GM18861 (cell line): ENCODE results near the gene RNF133.
"Not testable (repeated sequence)": the region's sequence is repeated elsewhere in the genome, so short reads cannot be mapped to it uniquely, and the experiment has no call there.

Experiments
- ATAC-seq: cut with Tn5 transposase; IDR thresholded peaks from one replicate; pipeline ENCODE4 v1.9.1; 2021; ENCODE audit not compliant: unreplicated experiment

The RNF133 gene

DNA sequence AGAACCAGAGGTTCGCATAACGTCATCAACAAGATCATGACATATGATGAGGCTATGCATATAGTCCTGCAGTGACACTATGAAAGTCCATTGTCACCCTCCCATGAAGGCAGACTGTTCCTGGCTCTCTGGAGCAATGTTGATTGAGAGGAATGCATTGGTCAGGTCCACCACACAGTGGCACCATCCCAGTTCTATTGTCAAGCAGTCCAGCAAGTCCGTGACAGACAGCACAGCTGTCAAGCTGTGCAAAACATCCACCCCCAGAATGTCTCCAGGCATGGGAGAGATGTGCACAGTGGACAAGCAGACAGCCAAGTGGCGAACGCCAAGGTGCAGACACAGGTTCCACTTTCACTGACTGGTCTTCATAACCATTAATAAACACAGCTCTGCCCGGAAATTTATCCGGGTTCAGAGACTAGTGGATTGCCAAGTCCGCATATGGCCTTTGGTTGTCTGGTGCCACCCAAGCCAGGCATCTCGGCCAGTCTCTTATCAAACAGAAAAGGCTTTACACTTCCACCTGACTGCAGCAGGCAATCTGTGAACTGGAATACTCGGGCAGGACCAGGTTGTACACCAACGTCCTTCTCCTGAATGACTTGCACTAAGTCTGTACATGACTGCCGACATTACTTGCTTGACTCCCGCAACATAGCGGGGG, 7.2 kb downstream of the RNF133 start:
- ATAC-seq: no peak

DNA sequence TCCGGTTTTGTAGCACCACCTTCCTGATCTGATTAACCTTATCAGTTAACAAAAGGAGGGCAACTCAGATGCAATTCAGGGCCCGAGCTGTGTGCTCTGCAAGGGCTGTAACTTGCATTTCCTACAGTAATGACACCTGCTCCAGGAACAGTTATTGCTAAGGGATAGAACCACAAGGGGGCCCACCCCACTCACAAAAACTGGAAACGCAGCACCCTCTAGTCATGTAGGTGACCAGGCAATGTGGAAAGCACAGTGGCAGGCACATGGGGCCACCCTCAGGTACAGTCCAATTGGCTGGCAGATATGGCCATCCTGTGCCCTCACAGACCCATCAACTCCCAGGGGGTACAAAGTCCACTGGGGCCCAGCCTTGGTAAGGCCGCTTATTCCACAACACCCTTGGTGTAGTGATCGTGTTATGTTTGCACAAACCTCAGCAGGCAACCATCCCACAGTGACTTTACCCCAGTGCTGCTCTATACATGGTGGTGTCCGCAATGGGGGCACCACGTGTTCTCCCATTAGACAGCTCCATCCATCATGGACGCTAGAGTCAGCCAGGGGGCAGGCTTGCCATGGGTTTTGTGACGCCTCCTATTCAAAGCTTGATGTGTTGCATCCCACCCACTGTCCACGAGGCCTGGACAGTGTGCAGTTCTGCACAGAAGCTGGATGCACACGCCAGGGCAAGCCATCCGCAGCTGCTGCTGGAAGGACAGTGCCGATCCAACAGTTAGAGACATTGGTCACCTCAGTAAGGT, 9.4 kb downstream of the RNF133 start:
- ATAC-seq: no peak

GRCh38 chr7:122688400-122688998, 10.4 kb downstream of the RNF133 start:
- no peak for ATAC-seq

DNA sequence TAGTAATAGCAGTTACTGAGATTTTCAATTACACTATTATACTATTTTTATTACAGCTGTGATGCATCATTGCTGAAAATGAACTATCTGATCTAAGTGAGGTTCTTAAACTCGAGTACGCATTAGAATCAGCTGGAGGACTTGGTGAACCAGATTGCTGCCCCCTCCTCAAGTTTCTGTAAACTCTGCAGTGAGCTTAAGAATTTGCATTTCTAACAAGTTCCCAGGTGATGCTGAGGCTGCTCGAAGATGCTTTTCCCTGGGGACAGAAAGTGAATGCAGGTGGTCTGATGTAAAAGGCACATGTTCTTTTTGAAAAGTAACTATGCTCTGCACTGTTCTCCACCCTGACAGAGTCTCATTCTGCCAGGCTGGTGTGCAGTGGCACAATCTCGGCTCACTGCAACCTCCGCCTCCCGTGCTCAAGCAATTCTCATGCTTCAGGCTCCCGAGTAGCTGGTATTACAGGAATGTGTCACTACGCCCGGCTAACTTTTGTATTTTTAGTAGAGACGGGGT, 12.5 kb downstream of the RNF133 start:
- ATAC-seq: no peak

DNA sequence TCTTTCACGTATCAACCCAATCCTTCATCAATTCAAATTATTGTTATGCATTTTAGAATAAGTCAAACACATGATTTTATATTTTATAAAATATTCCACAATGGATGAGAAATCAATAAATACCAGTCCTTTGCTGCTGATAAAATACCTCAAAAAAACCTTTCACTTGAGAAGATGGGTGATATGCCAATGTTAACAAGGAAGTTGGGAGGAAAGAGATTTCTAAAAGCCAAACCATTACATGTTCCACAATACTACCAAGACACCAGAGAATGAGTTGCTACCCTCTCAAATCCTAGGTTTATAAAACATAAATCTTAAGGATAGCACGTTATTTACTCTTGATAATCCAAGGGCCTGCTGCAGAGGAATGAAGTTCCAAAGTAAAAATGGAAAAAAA, 14.4 kb downstream of the RNF133 start:
- ATAC-seq: no peak

DNA sequence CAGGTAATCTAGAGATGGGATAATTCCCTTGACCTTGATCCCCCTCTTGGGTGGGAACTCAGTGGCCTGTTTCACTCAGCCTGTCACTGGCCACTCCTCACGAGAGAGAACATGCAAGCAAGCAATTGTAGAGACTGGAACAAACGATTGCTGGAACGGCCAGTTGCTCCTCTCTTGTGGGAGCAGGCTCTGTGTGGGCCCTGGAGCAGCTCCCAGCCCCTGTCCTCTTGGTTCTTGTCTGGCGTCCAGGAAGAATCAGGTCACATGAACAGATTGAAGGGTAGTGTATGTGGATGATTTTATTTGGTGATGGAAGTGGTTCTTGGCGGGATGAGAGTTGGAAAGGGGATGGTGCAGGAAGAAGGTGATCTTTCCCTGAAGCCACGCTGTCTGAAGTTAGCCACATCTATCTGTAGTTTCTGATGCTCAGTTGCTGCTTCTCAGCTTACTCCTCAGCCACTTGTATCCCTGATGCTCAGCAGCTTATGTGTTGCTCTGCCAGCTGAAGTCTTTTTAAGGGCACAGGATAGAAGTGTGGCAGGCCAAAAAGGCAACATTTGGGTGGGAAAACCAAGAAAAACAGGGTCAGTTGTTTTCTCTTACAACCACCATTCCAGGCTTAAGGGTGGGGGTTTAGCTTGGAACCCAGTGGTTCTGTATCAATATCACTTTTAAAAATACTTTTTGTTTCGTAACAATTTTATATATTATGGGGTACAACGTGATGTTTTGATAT, 15.9 kb downstream of the RNF133 start:
- ATAC-seq: no peak

GRCh38 chr7:122681186-122681585, 17.7 kb downstream of the RNF133 start:
- ATAC-seq: not testable (repeated sequence)

GRCh38 chr7:122679813-122680212, 19.1 kb downstream of the RNF133 start:
- ATAC-seq: no peak

GRCh38 chr7:122679269-122679709, 19.6 kb downstream of the RNF133 start:
- ATAC-seq: not testable (repeated sequence)

- ATAC-seq: no peak
Measured at GRCh38 chr7:122677149-122677548, 21.8 kb downstream of the RNF133 start.

DNA sequence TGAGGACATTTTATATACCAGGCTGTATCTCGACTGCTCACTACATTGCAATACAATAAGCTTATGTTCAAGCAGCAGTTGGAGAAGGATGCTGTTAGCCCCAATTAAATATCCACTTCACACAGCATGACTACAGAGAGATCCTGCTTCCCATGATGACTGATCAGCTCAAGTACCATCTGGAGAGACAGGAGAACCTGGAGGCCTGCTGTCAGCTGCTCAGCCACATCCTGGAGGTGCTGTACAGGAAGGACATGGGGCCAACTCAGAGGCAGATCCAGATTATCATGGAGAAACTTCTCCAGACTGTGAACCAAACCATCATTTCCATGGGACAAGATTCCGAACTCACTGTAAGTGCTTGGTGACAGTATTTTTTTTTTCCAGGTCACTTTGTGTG, 22.5 kb downstream of the RNF133 start:
- ATAC-seq: no peak

DNA sequence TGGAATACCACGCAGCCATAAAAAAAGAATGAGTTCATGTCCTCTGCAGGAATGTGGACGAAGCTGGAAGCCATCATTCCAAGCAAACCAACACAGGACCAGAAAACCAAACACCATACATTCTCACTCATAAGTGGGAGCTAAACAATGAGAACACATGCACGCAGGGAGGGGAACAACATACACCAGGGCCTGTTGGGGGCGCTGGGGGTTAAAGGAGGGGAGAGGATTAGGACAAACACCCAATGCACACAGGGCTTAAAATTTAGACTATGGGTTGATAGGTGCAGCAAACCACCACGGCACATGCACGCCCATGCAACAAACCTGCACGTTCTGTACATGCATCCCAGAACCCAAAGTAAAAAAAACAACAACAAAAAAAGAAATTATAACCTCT, 23.3 kb downstream of the RNF133 start:
- no peak for ATAC-seq

DNA sequence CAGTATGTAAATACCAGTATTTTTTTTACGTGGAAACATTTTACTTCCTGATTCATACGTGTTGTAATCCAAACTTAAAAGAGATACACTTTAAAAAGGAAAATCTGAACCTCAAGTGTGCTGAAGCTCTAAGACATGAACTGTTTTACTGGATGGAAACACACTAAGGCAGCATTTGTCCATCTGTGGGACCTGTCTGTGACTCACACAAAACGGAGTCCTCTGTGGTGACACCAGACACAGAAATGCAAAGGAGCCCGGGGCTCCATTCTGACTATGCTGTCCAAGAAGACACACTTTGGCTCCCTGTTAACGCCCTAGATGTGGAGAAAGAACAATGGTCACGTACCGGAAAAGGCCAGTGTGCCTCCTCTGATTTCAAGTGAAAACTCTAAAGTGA, 23.9 kb downstream of the RNF133 start:
- ATAC-seq: no peak

- ATAC-seq: no peak
Measured at GRCh38 chr7:122674502-122674901, 24.4 kb downstream of the RNF133 start.

GRCh38 chr7:122673951-122674350, 25.0 kb downstream of the RNF133 start:
- ATAC-seq: no peak

DNA sequence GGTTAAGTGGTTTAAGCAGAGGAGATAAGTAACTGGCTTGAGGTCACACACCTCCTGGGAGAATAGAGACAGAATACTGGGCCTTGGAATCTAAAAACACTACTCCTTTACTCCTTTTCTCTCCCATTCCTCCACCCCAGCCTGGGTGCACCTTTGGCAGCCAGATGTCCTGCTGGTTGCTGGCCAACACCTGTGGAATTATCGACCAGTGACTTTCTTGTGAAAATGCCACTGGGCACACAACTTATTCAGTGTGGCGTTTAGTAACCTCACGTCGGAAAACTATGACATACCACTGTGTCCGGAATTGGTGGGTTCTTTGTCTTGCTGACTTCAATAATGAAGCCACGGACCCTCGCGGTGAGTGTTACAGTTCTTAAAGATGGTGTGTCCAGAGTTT, 26.4 kb downstream of the RNF133 start:
- ATAC-seq: no peak

DNA sequence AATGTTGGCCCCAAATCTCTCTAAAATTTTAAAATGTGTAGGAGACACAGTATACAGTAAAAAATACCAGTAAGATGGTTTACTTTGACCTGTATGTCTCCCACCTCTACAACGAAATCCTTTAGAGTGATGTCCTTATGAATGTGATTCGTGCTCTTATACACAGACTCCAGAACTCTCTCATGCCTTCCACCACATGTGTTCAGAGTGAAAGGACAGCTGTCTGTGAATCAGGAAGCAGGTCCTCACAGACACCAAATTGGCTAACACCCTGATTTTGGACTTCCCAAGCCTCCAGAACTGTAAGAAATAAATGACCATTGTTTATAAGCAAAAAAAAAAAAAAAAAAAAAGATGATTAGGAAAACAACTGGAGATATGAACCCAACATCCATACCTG, 35.2 kb downstream of the RNF133 start:
- ATAC-seq: no peak

DNA sequence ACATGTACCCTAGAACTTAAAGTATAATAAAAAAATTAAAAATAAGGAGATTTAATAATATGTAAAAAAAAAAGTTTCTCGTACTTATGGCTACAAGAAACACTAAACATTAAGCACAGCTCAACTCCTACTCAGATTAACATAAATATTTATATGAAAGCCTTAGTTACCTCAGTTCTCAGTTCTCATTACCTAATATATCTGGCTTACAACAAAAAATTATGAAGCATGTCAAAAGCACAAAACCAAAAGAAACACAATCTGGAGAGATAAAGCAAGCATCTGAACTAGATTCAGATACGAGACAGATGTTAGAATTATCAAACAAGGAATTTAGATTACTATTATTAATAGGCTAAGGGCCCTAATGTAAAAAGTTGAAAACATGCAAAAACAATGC, 40.1 kb downstream of the RNF133 start:
- ATAC-seq: no peak

DNA sequence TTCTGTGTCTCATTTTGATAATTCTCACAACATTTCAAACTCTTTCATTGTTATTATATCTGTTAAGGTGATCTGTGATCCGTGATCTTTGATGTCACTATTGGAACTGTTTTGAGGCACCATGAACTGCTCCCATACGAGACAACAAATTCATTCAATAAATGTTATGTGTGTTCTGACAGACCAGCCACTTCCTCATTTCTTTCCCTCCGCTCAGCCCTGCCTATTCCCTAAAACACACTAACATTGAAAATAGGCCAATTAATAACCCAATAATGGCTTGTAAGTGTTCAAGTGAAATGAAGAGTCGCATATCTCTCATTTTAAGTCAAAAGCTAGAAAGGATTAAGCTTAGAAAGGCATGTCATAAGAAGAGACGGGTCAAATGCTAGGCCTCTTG, 45.2 kb downstream of the RNF133 start:
- ATAC-seq: no peak

DNA sequence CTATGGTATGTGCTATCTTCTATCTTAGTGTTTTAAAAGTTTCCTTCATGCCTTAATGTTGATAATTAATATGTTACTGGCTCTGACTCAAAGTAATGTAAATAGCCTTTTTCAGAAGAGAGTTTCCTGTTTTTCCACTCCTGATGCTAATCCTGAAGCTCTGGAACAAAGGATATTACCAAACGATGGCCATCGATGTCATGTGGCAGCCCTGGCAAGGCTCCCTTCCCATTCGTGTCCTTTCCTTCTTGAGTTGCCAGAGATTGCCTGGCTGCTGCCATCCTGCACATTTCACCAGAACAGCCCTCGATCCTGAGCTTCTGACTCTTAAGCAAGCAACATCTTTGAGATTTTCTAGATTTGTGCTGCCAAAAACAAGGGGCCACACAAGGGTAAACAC, 46.0 kb downstream of the RNF133 start:
- ATAC-seq: no peak

DNA sequence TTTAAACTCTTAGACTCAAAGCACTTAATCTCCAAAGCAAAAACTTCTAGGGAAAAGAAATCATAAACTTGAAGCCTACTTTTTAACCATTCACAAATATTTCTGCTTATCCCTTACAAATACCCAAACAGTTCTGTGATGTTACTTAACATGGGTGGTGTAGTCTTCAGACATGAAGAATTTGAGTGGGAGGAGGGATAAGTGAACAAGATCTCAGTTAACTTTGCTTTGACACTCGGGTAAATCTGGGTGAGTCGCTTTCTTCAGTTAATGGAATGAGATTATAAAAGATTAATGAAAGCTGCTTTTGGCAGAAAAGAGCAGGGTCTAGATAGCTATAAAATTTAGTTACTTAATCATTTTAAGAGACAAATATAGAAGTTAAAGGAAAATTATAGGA, 47.5 kb downstream of the RNF133 start:
- no peak for ATAC-seq
